GM23248 (cell line): ENCODE data around the gene AARS2.

Experiments
- EZH2 ChIP-seq: fragments of 200-600 bp; sonication (generic); IDR thresholded peaks from 2 replicates; pipeline ENCODE4 v1.6.1; 2018; ENCODE audit warnings: antibody characterized with exemption, mild to moderate bottlenecking; ENCODE audit not compliant: insufficient read depth, poor library complexity, severe bottlenecking
- EZH2phosphoT487 ChIP-seq: fragments of 200-600 bp; sonication (generic); IDR thresholded peaks from 2 replicates; pipeline ENCODE4 v1.6.1; 2018; ENCODE audit warnings: antibody characterized with exemption, moderate library complexity, mild to moderate bottlenecking, low read depth; ENCODE audit not compliant: insufficient read depth

DNA sequence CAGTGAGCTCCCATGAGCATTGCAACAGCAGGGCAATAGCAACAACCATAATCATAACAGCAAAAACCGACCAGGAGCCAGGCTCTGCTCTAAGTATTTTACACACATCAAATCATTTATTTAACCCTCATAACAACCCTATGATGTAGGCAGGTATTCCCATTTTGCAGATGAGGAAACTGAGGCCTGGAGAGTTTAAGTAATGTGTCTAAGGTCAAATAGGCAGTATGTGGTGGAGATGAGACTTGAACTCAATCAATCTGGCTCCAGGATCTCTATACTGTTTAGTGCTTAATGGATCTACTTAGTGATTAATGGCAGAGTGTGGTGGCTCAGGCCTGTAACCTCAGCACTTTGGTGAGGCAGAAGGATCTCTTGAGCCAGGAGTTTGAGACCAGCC, 39.5 kb downstream of the AARS2 start:
- TF ChIP-seq EZH2phosphoT487 (no peak), EZH2 (no peak)
